Activated CD4-positive, alpha-beta T cell treated with anti-CD3 and anti-CD28 coated beads, Interleukin-2, amount 50 U/mL, for 24 hours (primary cell): ENCODE results near the gene TIGD1.

Source experiments
- DNase-seq, 2 donors: peaks; one replicate each; pipeline ENCODE4 v3.0.0-alpha.2; 2020; ENCODE audit warnings: low read depth in 1 of 2, low spot score in 1 of 2

TIGD1 gene

DNA sequence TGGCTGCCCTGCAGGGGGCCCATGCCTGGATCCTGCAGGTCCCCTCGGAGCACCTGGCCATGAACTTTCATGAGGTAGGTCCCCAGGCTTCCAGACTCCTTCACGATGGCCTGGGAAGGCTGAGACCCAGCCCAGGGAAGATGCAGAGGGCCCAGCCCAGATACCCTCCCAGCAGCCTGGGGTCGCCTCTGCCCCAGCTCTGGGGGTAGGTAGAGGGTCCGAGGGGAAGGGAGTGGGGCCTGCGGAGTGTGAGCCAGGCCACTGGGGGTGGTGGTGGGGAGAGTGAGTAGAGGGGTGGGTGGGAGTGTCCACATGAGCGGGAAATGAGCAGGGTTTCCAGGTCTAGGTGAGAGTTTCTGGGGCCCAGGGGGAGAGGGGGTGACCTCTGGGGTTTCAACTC, 25.6 kb downstream of the TIGD1 start:
- DNase-seq: no peak

DNA sequence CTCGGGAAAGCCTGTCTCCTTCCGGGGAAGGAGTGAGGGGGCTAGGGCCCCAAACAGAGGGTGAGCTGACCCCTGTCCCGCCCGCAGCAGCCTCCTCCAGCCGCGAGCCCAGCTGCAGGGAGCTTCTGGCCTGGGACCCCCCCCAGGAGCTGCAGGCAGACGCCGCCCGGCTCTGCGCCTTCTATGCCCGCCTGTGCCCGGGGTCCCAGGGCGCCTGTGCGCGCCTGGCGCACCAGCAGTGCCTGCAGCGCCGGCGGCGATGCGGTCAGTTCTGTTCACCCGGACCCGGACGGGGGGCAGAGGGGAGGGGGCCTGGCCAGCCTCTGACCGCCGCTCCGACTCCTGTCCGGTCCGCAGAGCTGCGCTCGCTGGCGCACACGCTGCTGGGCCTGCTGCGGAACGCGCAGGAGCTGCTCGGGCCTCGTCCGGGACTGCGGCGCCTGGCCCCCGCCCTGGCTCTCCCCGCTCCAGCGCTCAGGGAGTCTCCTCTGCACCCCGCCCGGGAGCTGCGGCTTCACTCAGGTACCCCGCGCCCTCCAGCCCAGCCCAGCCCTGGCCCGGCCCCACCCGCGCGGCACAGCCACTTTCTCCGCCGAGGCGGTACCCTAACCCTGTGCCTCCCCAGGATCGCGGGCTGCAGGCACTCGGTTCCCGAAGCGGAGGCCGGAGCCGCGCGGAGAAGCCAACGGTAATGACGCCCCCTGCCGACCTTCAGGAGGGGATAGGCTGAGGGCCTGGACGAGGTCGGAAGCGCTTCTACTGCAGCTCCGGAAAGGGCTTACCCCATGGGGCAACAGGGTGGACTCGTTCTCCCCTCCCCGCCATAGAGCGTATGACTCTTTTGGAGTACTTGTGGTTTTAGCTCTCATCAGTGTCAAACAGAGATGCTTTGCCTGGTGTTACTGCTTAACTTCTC, 26.4 kb downstream of the TIGD1 start:
- DNase-seq: no peak

DNA sequence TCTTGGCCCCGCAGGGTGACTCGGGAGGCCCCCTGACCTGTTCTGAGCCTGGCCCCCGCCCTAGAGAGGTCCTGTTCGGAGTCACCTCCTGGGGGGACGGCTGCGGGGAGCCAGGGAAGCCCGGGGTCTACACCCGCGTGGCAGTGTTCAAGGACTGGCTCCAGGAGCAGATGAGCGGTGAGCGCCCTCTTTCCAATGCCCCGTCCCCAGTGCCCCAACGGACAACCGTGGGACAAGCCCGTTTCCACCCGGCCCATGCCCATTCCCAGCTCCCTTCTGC, 27.0 kb downstream of the TIGD1 start:
- DNase-seq: no peak

DNA sequence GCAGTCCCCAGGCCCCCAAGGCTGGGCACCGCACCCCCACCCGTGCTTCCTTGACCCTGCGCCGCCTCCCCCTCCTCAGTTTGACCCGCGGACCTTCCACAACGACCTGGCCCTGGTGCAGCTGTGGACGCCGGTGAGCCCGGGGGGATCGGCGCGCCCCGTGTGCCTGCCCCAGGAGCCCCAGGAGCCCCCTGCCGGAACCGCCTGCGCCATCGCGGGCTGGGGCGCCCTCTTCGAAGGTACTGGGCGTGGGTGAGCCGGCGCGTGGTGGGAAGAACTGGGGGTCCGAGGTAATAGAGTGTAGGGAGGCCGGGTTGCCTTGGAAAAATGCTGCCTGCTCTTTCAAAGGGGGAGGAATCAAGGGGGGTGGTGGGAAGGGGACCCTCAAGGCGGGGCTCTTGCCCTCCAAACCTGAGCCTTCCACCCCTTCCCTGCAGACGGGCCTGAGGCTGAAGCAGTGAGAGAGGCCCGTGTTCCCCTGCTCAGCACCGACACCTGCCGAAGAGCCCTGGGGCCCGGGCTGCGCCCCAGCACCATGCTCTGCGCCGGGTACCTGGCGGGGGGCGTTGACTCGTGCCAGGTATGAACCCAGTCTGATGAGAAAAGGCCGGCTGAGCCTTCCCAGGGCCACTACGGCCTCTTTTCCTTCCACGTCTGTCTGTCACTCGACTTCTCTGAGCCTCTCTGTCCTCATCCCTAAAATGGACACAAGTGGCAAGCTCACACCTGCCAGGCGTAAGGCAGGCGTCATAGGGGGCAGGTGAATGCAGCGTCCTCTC, 27.5 kb downstream of the TIGD1 start:
- no peak for DNase-seq

DNA sequence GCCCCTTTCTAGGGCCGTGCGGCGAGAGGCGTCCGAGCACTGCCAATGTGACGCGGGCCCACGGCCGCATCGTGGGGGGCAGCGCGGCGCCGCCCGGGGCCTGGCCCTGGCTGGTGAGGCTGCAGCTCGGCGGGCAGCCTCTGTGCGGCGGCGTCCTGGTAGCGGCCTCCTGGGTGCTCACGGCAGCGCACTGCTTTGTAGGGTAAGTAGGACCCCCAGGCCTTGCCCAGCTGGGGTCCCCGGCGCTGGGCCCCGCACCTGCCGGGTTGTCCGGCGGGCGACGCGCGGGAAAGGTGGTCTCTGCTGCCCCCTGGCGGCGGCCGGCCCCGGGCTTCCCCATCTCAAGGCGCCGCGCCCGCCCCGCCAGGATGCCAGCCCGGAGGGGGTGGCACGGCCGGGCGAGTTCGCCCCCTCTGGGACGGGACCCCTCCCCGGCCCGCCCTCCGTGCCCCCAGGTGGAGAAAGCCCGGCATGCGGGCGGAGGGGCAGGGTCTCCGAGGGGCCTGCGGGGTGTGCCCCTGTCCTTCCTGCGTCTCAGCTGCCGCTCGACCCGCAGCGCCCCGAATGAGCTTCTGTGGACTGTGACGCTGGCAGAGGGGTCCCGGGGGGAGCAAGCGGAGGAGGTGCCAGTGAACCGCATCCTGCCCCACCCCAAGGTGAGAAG, 28.3 kb downstream of the TIGD1 start:
- peak; percentile 38 to 56 for DNase-seq

DNA sequence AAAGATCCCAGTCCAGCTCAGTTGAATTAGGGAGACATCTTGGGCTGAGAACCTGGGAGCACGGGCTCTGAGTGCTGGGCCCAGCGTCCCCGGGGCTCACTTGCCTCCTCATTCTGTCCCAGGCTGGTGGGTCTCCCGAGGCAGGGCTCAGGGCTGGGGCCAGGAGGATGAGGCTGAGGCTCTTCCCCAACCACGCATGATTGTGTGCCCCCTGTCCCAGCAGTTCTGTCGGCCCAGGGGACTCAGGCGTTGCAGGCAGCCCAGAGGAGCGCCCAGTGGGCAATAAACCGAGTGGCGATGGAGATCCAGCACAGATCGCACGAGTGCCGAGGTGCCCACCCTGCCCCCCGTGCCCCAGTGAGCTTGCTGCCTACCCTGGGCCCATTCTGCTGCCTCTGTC, 29.3 kb downstream of the TIGD1 start:
- no peak for DNase-seq

DNA sequence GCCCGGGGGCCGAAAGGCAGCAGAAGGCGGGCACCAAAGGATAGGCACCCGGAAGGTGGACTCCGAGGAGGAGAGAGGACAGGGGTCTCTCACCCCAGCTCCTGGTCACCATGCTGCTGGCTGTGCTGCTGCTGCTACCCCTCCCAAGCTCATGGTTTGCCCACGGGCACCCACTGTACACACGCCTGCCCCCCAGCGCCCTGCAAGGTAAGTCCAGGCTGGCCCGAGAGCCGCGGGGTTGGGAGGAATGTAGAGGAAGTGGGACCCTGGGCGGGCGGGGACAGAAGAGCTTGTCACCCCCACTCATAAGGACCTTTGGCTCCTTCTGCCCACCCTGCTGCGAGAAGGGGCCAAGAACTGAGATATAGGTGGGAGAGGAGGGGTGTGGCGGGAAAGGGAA, 29.9 kb downstream of the TIGD1 start:
- no peak for DNase-seq

DNA sequence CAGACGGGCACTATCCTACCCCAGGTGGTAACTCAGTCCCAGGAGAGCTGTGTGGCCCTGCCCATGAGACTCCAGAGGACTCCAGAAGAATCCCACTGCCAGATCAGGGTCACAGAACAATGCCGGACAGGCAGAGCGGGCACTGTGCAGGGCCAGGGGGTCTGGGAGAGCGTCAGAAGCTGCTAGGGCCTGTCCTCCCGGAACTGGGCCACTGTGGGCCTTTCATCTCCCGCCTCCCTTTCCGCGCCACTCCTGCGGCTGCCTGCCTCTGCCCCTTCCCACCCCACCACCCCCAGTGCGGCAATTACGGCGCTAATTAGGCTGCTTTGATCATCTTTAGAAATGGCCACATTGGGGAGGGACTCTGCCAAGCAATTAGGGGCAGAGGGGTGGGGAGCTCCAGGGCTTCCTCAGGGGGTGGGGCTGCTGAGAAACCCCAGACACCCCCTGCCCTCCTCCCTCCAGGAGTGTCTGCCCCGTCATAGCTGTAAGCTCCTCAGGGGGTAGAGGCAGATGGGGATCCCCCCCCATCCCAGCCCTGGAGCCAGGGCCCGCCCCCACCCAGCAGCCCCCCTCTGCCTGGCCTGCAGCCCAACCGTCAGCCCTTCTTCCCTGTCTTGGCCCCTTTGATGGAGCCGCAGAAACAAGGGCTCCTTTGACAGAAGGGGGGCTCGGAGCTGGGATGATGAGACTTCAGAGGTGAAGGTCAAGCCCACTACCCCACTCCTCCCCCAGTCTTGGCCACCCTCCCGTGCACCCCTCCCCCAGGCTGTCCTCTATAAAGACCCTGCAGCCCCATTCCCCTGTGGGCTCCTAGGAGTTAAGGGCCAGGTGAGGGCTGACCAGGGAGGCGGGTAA, 30.5 kb downstream of the TIGD1 start, which contains the start of gene PRSS56:
Gene PRSS56, plus strand, starts transcription at position 808 of the 858 bp plus-strand sequence. CDS start 211 bp downstream, outside the sequence.
- DNase-seq: no peak

DNA sequence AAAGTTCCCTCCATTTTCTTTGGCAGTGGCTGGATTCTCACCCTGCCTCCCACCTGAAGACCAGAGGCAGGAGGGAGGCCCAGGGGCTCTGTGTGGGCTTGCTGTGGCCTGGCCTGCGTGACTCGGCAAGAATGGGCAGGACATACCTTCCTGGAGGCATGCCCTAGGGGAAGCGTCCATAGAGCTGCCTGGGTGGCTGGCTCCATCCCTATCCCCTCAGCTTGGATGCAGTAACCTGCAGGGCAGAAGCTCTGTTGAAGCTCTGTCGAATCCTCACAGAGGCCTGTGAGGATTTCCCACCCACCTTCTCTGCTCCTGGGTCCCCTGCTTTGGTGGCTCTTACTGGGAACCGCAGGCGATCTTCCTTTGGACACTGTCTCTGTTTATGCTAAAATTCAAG, 31.5 kb downstream of the TIGD1 start:
- DNase-seq: no peak

DNA sequence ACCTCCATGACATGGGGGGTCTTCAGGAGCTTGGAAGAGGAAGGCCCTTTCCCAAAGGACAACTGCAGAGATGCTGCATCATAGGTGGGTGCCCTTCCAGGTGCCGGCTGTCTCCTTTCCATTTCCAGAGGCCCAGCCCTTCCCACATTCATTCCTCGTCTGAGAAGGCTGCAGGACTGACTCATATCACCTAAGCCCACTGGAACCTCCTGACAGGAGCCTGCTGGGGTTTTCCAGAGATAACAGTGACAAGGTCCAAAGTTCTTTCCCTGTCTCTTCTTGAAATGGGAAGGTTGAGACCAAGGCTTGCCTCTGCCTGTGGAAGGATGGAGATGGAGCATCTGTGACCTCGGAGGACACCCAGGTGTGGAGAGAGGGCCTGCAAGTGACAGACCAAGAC, 33.8 kb downstream of the TIGD1 start:
- DNase-seq: no peak

DNA sequence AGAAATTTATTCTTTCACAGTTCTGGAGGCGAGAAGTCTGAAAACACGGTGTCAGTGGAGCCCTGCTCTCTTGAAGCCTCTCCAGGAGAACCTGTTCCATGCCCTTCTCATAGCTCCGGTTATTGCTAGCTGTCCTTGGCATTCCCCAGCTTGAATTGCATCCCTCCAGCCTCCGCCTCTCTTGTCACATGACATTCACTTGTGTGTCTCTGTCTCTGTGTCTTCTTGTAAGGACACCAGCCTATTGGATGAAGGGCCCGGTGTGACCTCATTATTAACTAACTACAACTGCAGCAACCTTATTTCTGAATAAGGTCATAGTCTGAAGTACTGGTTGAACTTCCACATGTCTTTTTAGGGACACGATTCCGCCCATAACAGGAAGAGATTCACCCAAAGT, 34.7 kb downstream of the TIGD1 start:
- no peak for DNase-seq

DNA sequence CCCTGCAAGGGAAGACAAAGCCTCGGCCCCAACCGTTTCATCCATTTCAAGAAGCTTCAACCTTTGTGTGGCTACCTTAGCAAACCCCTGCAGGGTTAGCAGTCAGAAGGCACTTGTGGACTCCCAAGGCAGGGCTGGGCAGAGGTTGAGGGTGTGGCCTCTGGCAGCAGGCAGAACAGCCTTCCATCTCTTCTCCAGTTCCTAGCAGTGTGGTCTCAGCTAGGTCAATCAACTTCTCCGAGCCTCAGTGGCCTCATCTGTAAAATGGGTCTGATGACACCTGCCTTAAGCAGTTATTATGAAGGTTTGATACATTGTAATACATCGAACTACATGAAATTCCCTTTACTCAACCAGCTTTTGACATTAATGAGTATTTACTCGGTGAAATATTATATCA, 37.0 kb downstream of the TIGD1 start:
- no peak for DNase-seq

DNA sequence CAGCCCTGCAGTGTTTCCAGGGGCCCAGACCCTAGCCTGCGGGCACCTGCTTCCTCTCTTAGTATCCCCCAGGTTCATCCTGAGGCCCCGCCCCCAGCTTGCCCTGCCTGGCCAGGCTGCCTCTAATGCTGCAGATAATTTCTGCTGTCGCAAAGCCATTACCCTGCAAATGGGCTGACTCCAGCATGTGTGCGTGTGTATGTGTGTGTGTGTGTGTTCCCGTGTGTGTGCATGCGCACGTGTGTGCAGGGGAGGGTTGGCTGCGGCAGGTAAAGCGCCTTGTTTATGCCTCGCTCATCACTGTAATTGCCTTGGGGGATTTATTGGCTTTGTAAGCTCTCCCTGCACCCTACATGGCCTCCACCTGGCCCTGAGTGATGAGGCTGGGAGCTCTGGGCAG, 37.8 kb downstream of the TIGD1 start:
- DNase-seq: no peak

DNA sequence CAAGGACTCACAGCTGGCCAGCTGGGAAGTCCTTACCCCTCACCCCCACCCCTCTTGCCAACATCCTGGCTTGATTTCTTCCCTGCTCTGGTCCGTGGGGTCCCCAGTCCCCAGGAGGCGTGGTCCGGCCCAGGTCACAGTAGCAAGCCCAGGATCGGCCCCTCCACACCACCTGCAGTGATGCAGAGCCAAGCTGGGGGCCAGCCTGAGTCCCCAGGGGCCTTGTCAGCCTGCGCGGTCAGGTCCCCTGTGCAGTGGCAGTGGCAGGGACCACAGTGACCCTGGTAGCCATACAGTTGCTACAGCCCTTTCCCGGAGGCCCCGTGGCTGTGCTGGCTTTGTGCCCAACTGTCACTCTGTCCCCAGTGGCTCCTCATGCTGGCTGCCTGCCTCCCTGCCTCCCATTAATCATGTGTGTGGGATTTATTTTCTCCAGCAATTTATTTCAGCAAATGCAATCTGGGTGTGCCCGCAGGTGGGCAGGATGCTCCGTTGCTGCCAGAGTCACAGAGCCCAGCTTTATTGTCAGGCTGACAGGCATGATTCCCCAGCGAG, 38.9 kb downstream of the TIGD1 start:
- DNase-seq: no peak

DNA sequence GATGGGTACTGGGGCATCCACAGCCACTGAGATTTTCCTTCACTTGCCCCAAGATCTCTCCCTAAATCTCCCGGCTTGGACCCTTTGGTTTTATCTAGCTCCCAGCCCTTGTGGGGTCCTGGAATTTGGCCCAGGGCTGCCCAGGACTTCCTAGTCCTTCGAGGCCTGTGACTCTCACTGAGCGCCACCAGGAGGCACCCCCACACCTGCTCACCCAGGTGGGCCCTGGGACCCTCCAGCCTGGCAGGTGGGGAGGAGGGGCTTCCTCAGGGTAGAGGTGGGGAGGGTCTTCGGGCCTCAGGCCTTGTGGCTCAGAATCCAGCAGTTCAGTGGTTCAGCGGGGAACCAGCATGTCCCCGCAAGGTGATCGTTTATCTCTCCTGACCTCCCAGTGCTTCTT, 42.1 kb downstream of the TIGD1 start:
- DNase-seq: no peak

DNA sequence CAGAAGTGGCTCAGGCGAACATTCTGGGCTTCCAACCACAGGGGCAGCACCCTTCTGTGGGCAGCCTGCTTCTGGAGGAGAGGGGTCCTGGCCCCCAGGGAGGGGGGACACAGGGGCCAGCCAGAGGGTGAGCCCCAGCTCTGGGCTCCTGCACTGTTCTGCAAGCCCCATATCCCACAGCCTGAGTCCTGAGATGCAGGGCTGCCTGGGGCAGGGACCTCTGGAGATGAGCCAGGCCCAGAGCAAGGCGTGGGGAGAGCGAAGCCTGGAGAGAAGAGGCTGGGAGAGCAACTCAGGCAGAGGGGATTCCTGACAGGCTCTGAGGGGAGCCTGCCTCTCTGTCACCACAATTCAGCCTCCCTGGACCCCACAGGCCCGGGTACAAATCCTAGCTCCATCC, 43.6 kb downstream of the TIGD1 start:
- no peak for DNase-seq

DNA sequence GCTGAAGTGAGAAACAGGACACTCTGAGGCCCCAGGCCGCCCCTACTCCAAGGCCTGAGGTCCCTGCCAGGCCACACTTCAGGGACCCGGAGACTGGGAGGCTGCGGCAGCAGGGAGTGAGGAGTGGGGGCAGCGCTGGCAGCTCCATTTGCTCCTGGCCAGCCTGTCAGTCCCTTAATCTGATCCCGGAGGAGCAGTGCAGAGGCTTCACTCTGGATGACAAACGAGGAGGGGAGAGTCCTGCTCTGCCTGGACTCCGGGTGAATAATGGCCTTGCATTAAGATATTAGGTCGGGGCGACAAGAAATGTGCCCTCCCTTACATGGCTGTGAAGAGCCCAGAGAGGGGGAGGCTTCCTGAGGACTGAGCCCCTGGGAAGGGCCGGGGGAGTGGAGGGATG, 44.5 kb downstream of the TIGD1 start:
- no peak for DNase-seq

DNA sequence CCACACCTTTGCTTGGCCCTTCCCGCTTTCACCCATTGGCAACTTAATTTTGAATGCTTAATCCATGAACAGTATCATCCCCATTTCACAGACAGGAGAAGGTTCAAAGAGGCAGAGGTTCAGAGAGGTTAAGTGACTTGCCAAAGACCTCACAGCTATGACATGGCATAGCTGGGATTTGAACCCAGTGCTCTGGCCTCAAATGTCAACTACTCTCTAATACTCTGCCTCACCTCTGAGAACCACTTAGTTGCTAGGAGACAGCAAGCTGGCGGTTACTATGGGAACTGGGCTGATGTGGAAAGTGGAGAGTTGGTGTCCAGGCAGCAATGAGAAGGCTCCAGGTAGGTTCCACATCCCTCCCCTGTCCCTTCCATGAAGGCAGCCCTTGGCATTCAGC, 45.9 kb downstream of the TIGD1 start:
- no peak for DNase-seq

DNA sequence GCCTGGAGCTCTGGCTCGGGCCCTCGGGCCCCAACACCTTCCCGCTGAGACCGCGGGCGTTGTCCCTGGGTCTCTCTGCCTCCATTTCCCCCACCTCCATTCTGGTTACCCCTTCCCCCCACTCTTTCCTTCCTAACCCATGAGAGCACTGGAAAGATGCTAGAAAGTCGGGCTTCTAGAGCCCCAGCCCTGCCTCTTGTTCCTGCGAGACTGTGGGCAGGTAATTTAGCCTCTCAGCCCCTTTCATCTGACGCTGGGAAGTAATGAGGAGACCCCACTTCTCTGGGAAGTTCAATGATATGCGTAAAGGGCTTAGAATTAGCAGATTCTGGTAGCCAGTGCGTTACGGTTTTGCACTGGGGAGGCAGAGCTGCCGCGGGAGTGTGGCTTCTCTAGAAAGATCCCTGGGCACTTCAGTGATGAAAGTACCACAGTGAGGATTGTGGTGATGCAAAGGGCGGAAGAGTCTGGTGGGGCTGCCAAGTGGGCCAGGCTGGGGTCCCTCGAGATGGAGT, 46.5 kb downstream of the TIGD1 start:
- no peak for DNase-seq
